Heart right ventricle (tissue), 16 donors: ENCODE measurements around the gene GTF2H1. TPM values are rescaled to one million over a fixed set of nuclear protein-coding genes. Genes with fewer than 3 reads are reported as not detected.

Source experiments
- ATAC-seq, 8 donors: fragments of 200-7000 bp; cut with Tn5 transposase; one replicate each; pipeline ENCODE4 v1.9.1; 2020; ENCODE audit warnings: mild to moderate bottlenecking in 8 of 8, moderate library complexity in 8 of 8, moderate number of reproducible peaks in 1 of 8
- DNase-seq, 2 donors: peaks; one replicate each; pipeline ENCODE4 v3.0.0-alpha.2; 2020
- H3K27ac ChIP-seq, 10 donors: fragments of 200-600 bp; sonication (generic) in 2 of 10; one replicate each; pipeline versions ENCODE4 v1.5.0 to v1.8.0; 2020 to 2022; ENCODE audit warnings: mild to moderate bottlenecking in 3 of 10
- H3K27me3 ChIP-seq, 7 donors: fragments of 200-600 bp; one replicate each; pipeline ENCODE4 v1.8.0; 2021 to 2022; ENCODE audit warnings: mild to moderate bottlenecking in 2 of 7
- H3K36me3 ChIP-seq, 9 donors: fragments of 200-600 bp; sonication (generic) in 1 of 9; one replicate each; pipeline versions ENCODE4 v1.5.0 to v1.8.0; 2020 to 2022; ENCODE audit warnings: mild to moderate bottlenecking in 2 of 9
- H3K4me1 ChIP-seq, 9 donors: fragments of 200-600 bp; sonication (generic) in 1 of 9; one replicate each; pipeline versions ENCODE4 v1.5.0 to v1.8.0; 2020 to 2022; ENCODE audit warnings: mild to moderate bottlenecking in 4 of 9
- H3K4me3 ChIP-seq, 10 donors: fragments of 200-600 bp; sonication (generic) in 2 of 10; one replicate each; pipeline versions ENCODE4 v1.5.0 to v1.8.0; 2020 to 2022; ENCODE audit warnings: mild to moderate bottlenecking in 7 of 10, moderate library complexity in 2 of 10
- H3K9me3 ChIP-seq, 11 donors: fragments of 200-600 bp in 10 of 11; sonication (generic) in 2 of 11; one replicate each; pipeline versions ENCODE4 v1.5.0 to v1.8.0; 2013 to 2022; ENCODE audit warnings: mild to moderate bottlenecking in 2 of 11, control low read depth in 1 of 11, moderate library complexity in 1 of 11
- WGBS, 2 donors: extraction: QIAGEN DNeasy Blood & Tissue Kit; methylation state at CpG; one replicate each; pipeline ENCODE4 v1.1.7; 2013; ENCODE audit warnings: inconsistent platforms in 1 of 2; 5-methylcytosine and 5-hydroxymethylcytosine counted together
- intact Hi-C, 10 donors: fragments of 100-400 bp; cut with DNase I; formaldehyde crosslinking; loops; one replicate each; pipeline versions ENCODE4 v1.11.1 to v1.14.2; 2022
- polyA plus RNA-seq, 2 donors: library from polyadenylated mRNA; stranded (reverse); fragments of 200-250 nt; gene quantifications; one replicate each; pipeline ENCODE4 v1.2.3, GENCODE V29; 2013
- total RNA-seq, 10 donors: library from RNA; stranded (reverse); fragmentation: NEBNext Ultra II Directional in 3 of 10; extraction: Animal tissue kit (Norgen Biotek cat#: 25700) in 3 of 10; gene quantifications; one replicate each; pipeline versions ENCODE4 v1.2.1 to v1.2.4, GENCODE V29; 2021 to 2023
- TF ChIP-seq, protein P1 (sequence below), 9 donors: fragments of 200-600 bp; sonication (generic) in 2 of 9; IDR thresholded peaks; one replicate each; pipeline versions ENCODE4 v1.5.0 to v1.8.0; 2021 to 2022; ENCODE audit warnings: antibody characterized with exemption in 9 of 9, mild to moderate bottlenecking in 5 of 9, moderate library complexity in 1 of 9
- donor health status: Arrhythmogenic right ventricular cardiomyopathy.
- donor health status: ischemic (EF 13 %, LVEDD 7.1; RV severe dilation, severe dysfunction).
- donor health status: healthy with polysubstance abuse.
- donor health status: DM: no; HTN: yes; CAD: no.
- donor health status: DM: no; HTN: no; CAD: no.
- donor health status: ischemic (EF 25% LVEDD 6.9; RV normal size, moderate dysfunction).
- donor health status: ischemic (EF 25% LVEDD 5.7; RV mildly dilated, moderate dysfunction).
- donor health status: healthy.
- donor health status: DM: yes; HTN: yes; CAD: no.
- donor health status: Ischemic cardiomyopathy.
- donor health status: ischemic (EF 35%, LVEDD 5.7; RV mildly dilated, moderate dysfunction).
- donor health status: nonischemic (EF 11% LVEDD 7.7; RV severe dilation, severe dysfunction).
- donor health status: DM: yes; HTN: yes; CAD: no.
- donor health status: PGD.
- donor health status: ischemic (EF 29% LVEDD 5.4; RV normal size, mild dysfunction).
- donor health status: nonischemic (EF 23%, LVEDD 6.1; RV moderate dilation, normal function).

GTF2H1 gene
- total and polyA plus RNA-seq, 12 donors, result 14.9 to 27.9 (median 24.3) TPM

DNA sequence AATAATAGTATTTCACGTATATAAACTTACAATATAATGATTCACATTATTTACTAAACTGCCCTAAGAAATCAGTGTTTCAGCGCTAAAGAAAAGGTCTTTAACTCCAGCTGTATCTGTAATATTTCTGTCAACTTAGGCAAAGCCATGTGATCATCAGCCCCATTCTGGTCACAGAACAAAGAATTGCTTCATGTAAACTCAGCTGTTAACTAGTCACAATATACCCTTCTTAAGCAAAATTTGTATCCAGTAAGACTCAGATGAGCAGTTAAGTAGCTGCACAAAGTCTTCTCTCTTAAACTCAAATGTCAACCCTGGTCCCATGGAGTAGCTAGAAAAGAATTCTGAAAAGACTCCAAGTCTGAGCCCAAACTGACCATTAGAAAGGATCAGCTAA, 27.1 kb upstream of the GTF2H1 start:
- H3K9me3 ChIP-seq, result no peaks in the 10 kb centered on the region
- no peak overlapping the region for H3K27ac ChIP-seq
- intact Hi-C loops, result no loop called here
- TF ChIP-seq, protein P1, sequence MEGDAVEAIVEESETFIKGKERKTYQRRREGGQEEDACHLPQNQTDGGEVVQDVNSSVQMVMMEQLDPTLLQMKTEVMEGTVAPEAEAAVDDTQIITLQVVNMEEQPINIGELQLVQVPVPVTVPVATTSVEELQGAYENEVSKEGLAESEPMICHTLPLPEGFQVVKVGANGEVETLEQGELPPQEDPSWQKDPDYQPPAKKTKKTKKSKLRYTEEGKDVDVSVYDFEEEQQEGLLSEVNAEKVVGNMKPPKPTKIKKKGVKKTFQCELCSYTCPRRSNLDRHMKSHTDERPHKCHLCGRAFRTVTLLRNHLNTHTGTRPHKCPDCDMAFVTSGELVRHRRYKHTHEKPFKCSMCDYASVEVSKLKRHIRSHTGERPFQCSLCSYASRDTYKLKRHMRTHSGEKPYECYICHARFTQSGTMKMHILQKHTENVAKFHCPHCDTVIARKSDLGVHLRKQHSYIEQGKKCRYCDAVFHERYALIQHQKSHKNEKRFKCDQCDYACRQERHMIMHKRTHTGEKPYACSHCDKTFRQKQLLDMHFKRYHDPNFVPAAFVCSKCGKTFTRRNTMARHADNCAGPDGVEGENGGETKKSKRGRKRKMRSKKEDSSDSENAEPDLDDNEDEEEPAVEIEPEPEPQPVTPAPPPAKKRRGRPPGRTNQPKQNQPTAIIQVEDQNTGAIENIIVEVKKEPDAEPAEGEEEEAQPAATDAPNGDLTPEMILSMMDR (IDR thresholded peaks at IDR 0.05), result no peak
- no peak overlapping the region for H3K4me3 ChIP-seq
- ATAC-seq (no peak), DNase-seq (no peak)
- H3K4me1 ChIP-seq, result no peaks in the 10 kb centered on the region
- H3K27me3 ChIP-seq, result no peaks in the 10 kb centered on the region
- WGBS, 2 donors, result 94 to 99% methylated on average over 2 of the region's 2 CpGs
- H3K36me3 ChIP-seq, result peaks cover 0 to 100% (median 74%) of the 10 kb centered on the region in 9 donors

- Histone ChIP-seq H3K27ac (peak overlapping the region in 1 of 10 donors; percentile 49), H3K4me3 (no peak overlapping the region), H3K27me3 (no peaks in the 10 kb centered on the region), H3K9me3 (no peaks in the 10 kb centered on the region), H3K36me3 (peaks cover 0 to 100% (median 58%) of the 10 kb centered on the region in 9 donors), H3K4me1 (no peaks in the 10 kb centered on the region)
- ATAC-seq (no peak), DNase-seq (no peak)
- TF ChIP-seq, protein P1 (IDR thresholded peaks at IDR 0.05), result no peak
- intact Hi-C loops, result no loop called here
Measured at GRCh38 chr11:18299721-18300120, 22.6 kb upstream of the GTF2H1 start.

DNA sequence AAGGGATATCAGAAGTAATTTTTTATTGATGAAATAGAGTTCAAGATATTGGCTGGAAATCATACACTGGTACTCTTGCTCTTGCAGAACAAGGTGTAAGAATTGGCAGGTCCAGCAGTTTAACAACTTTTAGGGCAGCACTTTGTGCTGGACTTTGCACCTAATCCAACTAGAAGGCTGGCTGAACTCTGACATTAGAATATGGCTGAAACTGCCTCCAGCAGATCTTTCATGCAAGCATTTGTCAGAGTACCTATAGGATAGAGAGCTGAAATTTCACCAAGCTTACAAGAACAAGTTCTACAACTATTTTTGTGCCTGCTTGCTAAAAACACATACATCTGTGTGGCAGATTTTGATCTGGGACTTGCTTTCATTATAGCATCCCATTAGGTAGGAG, 17.6 kb upstream of the GTF2H1 start:
- no peak overlapping the region for H3K4me3 ChIP-seq
- H3K9me3 ChIP-seq, result no peaks in the 10 kb centered on the region
- H3K4me1 ChIP-seq, result no peaks in the 10 kb centered on the region
- no peak for ATAC-seq
- no peak overlapping the region for H3K27ac ChIP-seq
- TF ChIP-seq, protein P1 (IDR thresholded peaks at IDR 0.05), result no peak
- intact Hi-C loops, result no loop called here
- DNase-seq, result no peak
- H3K36me3 ChIP-seq, result peaks cover 0 to 100% (median 50%) of the 10 kb centered on the region in 9 donors
- no peaks in the 10 kb centered on the region for H3K27me3 ChIP-seq

GRCh38 chr11:18307461-18308139, 14.8 kb upstream of the GTF2H1 start:
- Histone ChIP-seq H3K27ac (no peak overlapping the region), H3K36me3 (peaks cover 0 to 95% (median 51%) of the 10 kb centered on the region in 9 donors), H3K9me3 (no peaks in the 10 kb centered on the region), H3K4me3 (no peak overlapping the region), H3K27me3 (no peaks in the 10 kb centered on the region), H3K4me1 (peaks cover 0 to 14% (median 2%) of the 10 kb centered on the region in 9 donors)
- DNase-seq (no peak), ATAC-seq (no peak)
- TF ChIP-seq, protein P1 (IDR thresholded peaks at IDR 0.05), result no peak
- 94 to 97% methylated on average over 2 of the region's 2 CpGs for WGBS, 2 donors
- intact Hi-C loops, result no loop called here
